HG03025 (cell line): ENCODE results near the gene ATAD1.
"Not testable (repeated sequence)": the region's sequence is repeated elsewhere in the genome, so short reads cannot be mapped to it uniquely, and the experiment has no call there.

Experiments
- ATAC-seq: cut with Tn5 transposase; IDR thresholded peaks from one replicate; pipeline ENCODE4 v1.9.1; 2021; ENCODE audit warnings: mild to moderate bottlenecking, moderate library complexity; ENCODE audit not compliant: unreplicated experiment, low FRiP score

Gene ATAD1, protein sequence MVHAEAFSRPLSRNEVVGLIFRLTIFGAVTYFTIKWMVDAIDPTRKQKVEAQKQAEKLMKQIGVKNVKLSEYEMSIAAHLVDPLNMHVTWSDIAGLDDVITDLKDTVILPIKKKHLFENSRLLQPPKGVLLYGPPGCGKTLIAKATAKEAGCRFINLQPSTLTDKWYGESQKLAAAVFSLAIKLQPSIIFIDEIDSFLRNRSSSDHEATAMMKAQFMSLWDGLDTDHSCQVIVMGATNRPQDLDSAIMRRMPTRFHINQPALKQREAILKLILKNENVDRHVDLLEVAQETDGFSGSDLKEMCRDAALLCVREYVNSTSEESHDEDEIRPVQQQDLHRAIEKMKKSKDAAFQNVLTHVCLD

DNA sequence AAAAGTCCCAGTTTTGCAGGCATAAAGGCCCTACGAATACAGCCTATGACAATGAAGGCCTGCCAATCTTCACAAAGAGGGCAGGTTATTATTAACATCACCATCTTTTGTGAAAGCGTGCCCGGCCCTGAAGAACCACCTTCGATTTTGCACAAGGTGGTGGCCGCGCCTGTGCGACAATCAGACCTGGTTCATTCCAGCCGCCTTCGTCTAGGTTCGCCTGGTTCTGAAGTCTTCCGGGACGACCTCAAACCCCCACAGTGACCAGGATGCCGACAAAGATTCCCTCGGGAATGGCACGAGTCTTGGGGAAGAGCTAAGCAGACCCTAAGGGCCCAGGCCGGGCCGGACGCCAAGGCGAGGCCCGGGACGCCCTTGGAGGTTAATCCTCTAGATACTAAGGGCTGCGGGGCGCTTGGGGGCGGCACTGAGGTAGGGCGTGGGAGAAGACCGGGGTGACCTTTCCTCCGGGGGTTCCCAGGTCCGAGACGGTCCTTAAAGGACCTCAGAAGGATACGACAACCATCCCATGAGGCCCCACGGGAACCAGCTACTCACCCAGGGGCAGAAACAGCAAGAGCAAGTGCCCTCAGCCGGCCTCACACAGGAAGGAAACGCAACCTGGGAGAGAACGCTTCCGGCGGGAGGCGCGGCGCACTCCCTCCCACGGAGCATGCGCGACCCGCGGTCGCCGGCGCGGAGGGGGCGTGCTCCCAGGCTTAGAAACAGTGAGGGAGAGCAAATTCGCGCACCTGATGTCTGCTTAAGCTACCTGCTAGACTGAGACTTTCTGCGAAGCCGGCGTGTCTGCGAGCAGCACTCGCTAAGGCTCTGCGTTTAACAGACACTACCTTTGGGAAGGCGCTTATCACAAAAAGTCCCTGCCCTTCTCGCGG, at the start of gene ATAD1:
Gene ATAD1, minus strand, starts transcription at position 618 of the 896 bp plus-strand sequence. CDS start 3,627 bp downstream, outside the sequence.
- ATAC-seq = peak; percentile 83

DNA sequence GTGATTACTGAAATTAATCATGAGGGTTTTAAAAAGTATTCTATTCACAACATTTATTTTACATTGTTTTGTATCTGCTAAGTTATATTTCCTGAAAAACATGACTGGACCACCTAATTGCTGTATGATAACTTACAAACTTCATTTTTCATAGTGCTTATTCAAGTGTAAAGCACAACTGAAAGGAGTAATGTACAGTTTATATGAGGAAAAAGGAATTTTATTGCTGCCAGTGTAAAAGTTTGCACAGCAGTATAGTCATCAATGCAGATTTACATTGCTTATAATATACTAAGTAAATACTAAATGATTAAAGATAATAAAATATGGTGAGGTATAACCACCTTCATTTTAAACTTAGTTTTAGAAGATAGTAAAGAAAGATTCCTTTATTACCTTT, 49.4 kb upstream of the ATAD1 start:
- no peak for ATAC-seq

DNA sequence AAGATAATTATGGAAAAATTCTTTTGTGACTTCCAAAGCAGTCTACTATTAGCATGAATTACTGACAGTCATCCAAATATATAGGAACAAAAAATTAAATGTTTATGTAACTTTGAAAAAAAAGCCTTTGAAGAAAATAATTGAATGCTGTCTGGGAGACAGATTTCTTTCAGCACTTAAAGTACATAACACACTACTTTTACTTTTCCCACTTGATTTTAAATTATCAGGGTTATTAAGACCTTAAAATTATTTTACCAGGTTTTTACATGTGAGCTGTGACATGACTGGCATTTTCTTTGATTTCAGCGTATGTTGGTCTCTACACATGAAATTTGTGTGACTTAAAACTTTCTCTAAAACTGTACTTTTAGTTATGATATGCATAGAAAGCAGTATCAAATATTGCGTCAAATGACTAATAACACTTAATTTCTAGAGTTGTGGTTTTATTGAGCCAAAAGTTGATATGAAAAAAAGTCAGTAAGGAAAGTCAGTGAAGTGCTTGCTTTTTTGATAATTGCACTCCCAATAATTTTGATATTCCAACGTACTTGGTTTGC, 48.5 kb upstream of the ATAD1 start:
- ATAC-seq = no peak

DNA sequence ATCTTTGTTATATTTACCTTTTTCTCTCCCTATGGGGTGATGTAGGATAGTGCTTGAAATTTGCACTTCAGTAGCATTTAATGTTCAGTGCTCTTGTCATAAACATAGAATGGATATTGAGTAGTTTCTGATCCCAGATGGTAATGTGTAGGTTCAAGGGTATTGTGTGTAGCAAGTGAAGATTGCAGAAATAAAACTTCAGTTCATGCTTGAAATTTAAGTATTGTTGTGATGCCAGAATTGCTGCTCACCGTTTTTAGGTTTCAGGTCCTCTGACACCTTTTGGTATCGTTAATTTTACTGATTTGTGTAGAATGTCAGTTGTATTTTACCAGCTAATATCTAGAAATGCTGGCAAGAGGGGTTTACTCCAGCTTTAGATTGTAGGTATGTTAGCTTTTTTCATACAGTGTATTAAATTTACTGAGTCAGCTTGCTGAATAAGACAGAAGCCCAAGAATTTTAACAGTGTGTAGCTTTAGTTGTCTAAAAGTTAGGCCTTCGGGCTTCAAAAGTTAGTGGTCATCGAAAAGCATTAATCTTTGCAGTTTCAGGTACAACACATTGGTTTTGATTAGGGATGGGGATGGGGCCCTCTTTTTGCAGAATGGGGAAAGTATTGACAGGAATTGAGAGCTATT, 47.3 kb upstream of the ATAD1 start:
- no peak for ATAC-seq

DNA sequence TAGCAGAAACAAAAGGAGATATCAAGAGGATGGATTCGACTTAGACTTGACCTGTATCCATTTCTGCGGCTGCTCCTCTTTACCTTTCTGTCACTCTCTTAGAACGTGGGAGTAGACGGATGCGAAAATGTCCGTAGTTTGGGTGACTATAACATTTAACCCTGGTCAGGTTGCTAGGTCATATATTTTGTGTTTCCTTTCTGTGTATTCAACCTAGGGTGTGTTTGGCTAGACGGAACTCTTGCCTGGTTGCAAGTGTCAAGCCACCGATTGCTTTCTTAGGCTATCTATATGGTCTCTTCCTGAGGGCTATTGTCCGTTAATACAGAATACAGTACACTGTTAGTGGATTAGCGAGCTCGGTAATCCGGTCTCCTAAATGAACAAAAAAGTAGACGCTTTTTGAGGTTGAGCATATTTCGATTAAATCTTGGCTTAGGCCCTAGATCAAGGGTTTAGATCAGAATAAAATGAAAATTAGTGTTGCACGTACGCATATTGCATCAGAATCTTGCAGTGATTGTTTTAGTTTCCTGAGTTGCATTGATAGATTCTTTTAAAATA, 46.6 kb upstream of the ATAD1 start:
- ATAC-seq = no peak

GRCh38 chr10:87863951-87864495, 46.0 kb upstream of the ATAD1 start:
- ATAC-seq = not testable (repeated sequence)

- peak; percentile 35 for ATAC-seq
Measured at GRCh38 chr10:87863053-87863943, 45.3 kb upstream of the ATAD1 start, which contains the start of the genes KLLN and PTEN. KLLN (minus strand) TSS chr10:87863533; CDS start chr10:87862487, 1,046 bp downstream. PTEN (plus strand) TSS chr10:87863625; CDS start chr10:87864470, 845 bp downstream.

GRCh38 chr10:87862679-87863052, 44.6 kb upstream of the ATAD1 start:
- peak; percentile 21 for ATAC-seq

- ATAC-seq = peak; percentile 42
Measured at GRCh38 chr10:87861953-87862678, 44.1 kb upstream of the ATAD1 start.

DNA sequence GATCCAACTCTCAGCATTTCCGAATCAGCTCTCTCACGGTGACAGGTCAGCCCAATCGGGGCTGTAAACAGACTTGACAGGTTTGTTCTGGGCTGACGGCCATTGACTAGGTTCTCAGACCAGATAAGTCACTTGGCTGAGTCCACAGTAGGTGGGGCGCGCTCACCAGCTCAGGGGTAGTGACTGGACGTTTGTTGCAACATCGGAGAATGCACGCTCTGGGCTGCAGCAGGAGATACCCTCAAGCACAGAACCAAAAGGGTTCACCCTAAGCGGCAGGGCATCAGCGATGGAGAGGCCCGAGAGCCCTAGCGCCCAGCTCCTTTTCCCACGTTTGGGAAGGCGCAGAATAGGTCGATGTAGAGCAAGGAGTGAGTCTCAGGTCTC, 43.5 kb upstream of the ATAD1 start:
- ATAC-seq = peak; percentile 6

DNA sequence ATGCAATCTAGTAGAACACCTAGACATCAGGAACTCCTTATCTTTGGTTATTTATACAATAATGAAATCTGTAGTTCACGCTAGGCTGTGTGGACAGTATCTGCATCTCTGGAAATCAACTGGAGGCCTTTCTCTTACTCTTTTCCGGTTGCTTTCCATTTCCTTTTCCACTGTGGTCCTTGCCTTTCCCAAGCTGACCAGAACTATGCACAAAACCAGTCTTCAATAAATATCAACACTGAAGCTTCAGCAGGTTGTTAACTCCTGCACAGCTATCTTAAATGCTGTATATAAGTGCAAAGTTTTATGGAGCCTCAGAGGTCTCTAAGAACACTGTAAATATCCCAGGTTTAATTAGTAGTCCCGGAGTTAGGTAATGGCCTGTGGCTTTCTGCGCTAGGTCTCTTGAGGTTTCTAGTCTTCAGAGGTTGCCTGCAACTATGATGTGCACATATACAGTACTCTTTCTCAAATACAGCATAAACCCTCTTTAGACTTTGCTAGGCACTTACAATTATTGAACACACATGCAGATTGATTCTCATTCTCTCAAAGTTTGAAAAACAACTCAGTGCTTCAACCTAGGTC, 42.9 kb upstream of the ATAD1 start:
- ATAC-seq = no peak

GRCh38 chr10:87860156-87860795, 42.2 kb upstream of the ATAD1 start:
- ATAC-seq = no peak

GRCh38 chr10:87855665-87856064, 37.6 kb upstream of the ATAD1 start:
- ATAC-seq = not testable (repeated sequence)

DNA sequence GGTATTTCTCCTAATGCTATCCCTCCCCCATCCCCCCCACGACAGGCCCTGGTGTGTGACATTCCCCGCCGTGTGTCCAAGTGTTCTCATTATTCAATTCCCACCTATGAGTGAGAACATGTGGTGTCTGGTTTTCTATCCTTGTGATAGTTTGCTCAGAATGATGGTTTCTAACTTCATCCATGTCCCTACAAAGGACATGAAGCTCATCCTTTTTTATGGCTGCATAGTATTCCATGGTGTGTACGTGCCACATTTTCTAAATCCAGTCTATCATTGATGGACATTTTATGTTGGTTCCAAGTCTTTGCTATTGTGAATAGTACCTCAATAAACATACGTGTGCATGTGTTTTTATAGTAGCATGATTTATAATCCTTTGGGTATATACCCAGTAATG, 37.2 kb upstream of the ATAD1 start:
- not testable (repeated sequence) for ATAC-seq

DNA sequence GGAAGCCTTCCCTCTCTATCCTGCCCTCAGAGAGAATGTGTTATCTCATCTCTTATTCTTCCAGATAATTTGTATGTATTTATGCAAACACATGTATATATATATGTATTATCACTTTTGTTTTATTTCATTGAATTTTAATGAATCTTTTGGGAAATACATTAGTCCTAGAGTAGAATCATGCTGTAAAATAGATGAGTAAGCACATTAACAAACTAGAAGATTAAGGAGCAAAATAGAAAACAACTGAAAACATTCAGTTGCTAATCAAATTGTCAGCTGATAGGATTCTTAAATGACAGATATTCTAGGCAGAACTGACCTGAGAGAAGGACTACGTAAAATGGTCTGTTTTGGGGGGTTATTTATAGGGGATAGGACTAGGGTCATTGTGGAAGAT, 34.1 kb upstream of the ATAD1 start:
- ATAC-seq = no peak

DNA sequence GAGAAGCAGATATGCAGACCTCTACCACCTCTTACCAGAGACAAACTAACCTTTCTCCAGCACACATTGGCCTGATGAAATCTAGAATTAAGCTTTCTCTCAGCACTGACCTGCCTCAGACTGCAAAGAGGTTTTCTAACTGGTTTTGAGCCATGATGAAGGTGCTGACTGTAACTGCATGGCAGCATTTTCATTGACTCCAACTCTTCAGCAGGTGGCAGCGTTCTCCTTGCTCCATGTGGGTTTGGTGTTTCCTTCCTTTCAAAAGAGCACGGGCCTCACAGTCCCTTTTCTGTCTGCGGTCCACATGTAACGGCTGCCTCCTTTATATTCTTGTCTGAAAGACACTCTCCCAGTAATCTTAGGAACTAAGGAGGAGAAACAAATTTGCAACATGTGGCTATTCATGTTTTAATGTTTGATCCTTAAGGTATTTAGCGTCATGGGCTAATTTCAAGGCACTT, 32.7 kb upstream of the ATAD1 start:
- no peak for ATAC-seq

DNA sequence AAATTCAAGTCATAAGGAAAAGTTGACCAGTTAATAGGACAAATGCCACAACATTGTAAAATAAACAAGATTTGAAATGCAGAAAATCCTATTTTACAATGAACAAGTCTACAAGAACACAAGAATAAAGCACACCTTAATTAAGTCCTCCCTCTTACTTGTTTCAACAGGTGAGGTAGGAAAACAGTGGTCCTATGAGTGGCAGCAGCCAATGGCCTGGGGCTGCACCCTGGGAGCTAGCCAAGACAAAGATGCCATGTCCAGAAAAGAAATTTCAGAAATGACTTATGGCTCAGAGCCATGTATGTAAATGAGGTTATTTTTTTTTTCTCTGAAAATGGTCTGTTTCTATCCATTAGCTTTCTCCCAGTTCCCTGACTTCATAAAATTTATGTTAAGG, 31.0 kb upstream of the ATAD1 start:
- ATAC-seq = no peak
